CD4-positive, CD25-positive, alpha-beta regulatory T cell (primary cell): ENCODE measurements around the gene TAF5L. TPM values are rescaled to one million over a fixed set of nuclear protein-coding genes. Genes with fewer than 3 reads are reported as not detected.

Experiments used
- polyA plus RNA-seq, 4 donors: library from polyadenylated mRNA; unstranded; fragments of 300-500 nt; fragmentation: Illumina TruSeq; gene quantifications; one replicate each; pipeline ENCODE4 v1.2.3, GENCODE V29; 2021
- total RNA-seq: library from RNA; stranded (reverse); gene quantifications from one replicate; pipeline ENCODE4 v1.2.3, GENCODE V29; 2022

The TAF5L gene
- total and polyA plus RNA-seq, 5 donors from 2014 or later, result 4.6 to 33.6 (median 5.9) TPM

Other genes with a start within 250 kb of the TAF5L start
- not detected for gene ACTA1, start 192.0 kb downstream of the TAF5L start, total RNA-seq
- gene ACTA1, start 192.0 kb downstream of the TAF5L start, polyA plus RNA-seq, result not detected
- 33.1 TPM for gene NUP133, start 117.8 kb downstream of the TAF5L start, total RNA-seq
- gene NUP133, start 117.8 kb downstream of the TAF5L start, polyA plus RNA-seq, result 10 to 100 TPM; 12.2 to 20.9 (median 15.5) TPM
- 17.1 TPM for gene ABCB10, start 67.4 kb downstream of the TAF5L start, total RNA-seq
- gene ABCB10, start 67.4 kb downstream of the TAF5L start, polyA plus RNA-seq, result 10 to 100 TPM; 10.5 to 20.0 (median 16.2) TPM
- gene URB2, start 125 bp upstream of the TAF5L start, total RNA-seq, result 10.4 TPM
- gene URB2, start 125 bp upstream of the TAF5L start, polyA plus RNA-seq, result 10 to 100 TPM in 1 of 4 donors, 1 to 10 TPM in 3; 2.9 to 10.2 (median 5.3) TPM